Endometrial microvascular endothelial cells (primary cell): ENCODE measurements around the gene CFAP299. TPM values are rescaled to one million over a fixed set of nuclear protein-coding genes. Genes with fewer than 3 reads are reported as not detected.
"Not testable (repeated sequence)": the region's sequence is repeated elsewhere in the genome, so short reads cannot be mapped to it uniquely, and the experiment has no call there.

Source experiments
- in situ Hi-C: cut with HindIII; loops from 2 replicates; pipeline ENCODE4 v1.10.0; 2017; ENCODE audit warnings: low sequenced_read_pairs, low pct_unique_long_range_greater_than_20kb; ENCODE audit errors: inconsistent ontology term
- total RNA-seq: library from RNA; depleted of rRNA; stranded (reverse); fragments of >200 nt; gene quantifications from one replicate; pipeline ENCODE4 v1.2.3, GENCODE V29; 2015; ENCODE audit errors: inconsistent ontology term

Gene CFAP299
- total RNA-seq, 1 donor from 2014 or later = not detected

DNA sequence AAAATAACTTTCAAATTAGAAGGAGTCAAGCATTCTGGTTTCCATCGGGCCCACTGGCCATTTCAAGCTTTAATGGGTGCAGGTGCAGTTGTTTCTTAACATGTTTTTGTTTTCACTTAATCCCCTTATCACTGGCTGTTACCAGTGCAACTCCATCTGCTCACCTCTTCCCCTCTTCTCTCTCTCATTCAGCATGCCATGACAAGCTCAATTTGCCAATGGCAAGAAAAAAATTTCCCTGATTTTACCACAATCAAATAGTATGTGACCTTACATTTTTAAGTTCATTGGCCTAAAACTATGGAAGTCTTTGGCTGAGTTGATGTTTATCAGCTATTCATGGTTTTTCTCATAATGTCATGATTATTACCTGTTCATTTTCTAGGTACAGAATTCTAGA lies 395.9 kb downstream of the CFAP299 start:
- in situ Hi-C loops = no loop called here

DNA sequence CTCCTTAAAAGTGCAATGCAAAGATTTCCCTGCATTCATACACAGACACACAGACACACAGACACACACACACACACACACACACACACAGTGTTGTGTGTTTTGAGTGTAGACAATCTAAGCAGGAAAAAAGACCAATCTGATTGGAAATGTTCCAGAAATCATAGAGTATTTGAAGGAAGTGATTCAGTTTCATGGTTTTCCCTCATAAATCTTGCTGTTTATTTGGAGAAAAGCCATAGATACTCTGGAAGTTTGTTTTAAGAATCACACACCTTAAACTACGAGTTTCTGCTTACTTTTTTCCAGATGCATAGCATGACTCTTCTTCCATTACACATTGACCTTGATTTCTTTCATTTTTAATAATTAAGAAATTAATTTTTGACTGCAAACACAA lies 396.5 kb downstream of the CFAP299 start:
- in situ Hi-C loops = no loop called here

DNA sequence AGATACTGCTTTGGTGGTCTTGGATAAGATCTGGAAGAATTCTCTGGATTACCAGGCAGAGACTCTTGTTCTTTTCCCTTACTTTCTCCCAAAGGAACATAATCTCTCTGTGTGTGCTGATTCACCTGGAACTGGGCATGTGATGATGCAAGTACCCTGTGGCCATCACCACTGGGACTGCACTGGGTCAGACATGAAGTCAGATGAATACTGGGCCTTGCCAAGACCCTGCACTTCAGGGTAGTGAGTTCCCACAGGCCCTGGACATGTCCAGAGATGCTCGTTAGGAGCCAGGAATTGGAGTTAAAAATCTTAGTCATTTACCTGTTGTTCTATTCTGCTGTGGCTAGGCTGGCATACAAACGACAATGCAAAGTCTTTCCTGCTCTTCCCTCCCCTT lies 404.8 kb downstream of the CFAP299 start:
- in situ Hi-C loops = no loop called here

DNA sequence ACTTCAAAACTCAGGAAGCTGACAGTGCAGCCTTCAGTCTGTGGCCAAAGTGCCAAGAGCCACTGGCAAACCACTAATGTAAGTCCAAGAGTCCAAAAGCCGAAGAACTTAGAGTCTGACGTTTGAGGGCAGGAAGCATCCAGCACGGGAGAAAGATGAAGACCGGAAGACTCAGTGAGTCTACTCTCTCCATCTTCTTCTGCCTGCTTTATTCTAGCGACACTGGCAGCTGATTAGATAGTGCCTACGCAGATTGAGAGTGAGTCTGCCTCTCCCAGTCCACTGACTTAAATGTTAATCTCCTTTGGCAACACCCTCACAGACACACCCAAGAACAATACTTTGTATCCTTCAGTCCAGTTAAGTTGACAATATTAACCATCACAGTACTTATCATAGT lies 414.0 kb downstream of the CFAP299 start:
- in situ Hi-C loops = not testable (repeated sequence)

DNA sequence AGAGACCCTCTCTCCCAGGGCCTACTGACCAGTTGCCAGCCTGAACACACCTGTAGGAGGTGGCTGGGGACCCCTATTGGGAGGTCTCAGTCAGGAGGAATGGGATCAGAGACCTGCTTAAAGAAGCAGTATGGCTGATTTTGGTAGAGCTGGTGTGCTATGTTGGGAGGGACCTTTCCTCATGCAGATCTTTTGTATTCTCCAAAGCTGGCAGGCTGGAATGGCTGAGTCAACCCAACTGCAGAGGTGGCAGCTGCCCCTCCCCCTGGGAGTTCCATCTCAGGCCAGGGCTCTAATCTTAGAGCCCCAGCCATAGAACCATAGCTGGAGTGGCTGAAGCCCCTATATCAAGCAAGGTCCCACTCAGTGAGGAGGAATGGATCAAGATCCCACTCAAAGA lies 415.7 kb downstream of the CFAP299 start:
- in situ Hi-C loops = no loop called here

GRCh38 chr4:80767944-80768343 lies 432.4 kb downstream of the CFAP299 start:
- in situ Hi-C loops = no loop called here

DNA sequence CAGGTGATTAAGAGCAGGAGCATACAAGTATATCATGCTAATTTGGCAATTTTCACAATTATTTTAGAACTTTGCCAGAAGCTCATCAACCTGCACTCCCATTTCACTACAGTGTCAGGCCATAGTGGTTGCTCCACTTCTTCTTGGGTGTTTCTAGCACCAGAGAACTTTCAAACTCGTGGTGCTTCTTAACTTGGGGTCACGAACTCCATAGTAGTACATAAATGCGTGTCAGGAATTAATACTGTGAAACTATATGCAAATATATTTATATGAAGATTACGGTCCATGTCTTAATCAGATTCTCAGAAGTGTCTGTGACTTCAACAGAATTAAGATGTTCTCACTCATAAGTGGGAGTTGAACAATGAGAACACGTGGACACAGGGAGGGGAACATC lies 440.6 kb downstream of the CFAP299 start:
- in situ Hi-C loops = no loop called here

- in situ Hi-C loops = no loop called here
Observed at GRCh38 chr4:80781431-80781830, 445.9 kb downstream of the CFAP299 start.

GRCh38 chr4:80787306-80787705 lies 451.8 kb downstream of the CFAP299 start:
- in situ Hi-C loops = no loop called here

DNA sequence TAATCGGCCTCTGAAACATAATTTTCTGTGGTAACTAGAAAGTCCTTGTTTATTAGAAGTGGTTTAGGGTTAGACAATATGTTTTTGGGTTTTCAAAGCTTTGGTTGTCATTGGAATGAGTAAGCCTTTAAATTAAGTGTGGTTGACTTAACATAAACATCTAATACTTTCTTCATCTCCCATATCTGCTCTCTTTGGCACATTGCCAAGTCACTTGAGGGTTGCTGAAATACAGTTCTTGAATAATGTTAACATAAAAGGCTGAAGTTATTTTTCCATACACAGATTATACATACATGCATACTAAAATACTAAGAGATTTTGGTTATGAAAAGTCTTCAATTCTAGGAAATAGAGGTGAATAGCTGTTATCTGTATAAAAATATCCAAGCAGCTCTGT lies 453.3 kb downstream of the CFAP299 start:
- in situ Hi-C loops = no loop called here

DNA sequence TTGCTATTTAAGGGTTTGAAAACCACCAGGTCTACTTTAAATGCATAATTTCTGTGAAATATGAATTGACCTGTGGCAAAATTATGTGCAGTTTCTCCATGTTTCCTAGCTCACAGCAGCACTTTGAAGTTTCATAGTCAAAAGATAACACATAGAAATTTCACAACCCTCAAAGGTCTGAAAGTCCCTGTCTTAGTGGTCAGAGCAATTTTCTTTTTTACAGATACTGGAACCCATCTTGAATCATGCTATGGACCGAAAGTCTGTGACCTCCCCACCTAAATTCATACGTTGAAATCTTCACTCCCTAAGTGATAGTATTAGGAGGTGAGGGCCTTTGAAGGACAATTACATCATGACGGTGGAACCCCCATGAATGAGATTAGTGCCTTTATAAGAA lies 454.6 kb downstream of the CFAP299 start:
- in situ Hi-C loops = no loop called here

- in situ Hi-C loops = not testable (repeated sequence)
Observed at GRCh38 chr4:80793660-80794059, 458.1 kb downstream of the CFAP299 start.

DNA sequence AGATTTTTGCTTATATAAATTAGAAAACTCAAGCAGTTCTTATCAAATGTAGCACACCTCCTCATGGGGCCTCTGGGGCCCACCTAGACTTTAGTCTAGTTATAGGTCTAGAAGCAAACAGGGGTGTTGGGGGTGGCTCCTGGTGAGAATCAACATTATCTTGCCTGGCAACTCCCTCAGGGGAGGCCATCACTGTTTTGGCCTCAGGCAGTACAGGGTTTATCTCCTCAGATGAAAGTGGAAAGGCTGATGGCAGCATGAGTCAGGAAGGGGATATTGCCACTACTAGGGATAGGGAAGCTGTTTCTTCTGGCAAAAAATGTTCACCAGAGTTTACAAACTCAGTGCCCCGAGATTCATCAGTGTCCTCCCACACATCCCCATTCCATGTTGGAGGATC lies 462.6 kb downstream of the CFAP299 start:
- in situ Hi-C loops = no loop called here

- in situ Hi-C loops = not testable (repeated sequence)
Observed at GRCh38 chr4:80800719-80801118, 465.2 kb downstream of the CFAP299 start.

- in situ Hi-C loops = no loop called here
Observed at GRCh38 chr4:80803337-80803736, 467.8 kb downstream of the CFAP299 start.

DNA sequence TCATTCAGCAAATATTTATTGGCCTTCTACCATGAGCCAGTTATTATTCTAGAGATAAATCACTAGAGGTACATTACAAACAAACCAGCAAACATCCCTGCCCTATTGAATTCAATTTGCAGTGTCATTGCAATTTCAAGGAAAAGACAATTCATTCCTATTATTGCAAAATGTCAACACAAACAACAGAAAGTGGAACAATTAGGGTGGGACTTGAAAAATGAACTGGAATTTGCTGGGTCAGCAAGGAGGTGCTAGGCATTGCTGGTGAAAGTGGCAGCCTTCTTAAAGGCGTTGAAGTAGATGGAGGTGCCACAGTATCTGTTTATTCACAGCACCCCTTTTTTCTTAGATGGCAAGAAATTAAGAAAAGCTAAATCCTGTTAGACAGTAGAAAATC lies 470.9 kb downstream of the CFAP299 start:
- in situ Hi-C loops = no loop called here

DNA sequence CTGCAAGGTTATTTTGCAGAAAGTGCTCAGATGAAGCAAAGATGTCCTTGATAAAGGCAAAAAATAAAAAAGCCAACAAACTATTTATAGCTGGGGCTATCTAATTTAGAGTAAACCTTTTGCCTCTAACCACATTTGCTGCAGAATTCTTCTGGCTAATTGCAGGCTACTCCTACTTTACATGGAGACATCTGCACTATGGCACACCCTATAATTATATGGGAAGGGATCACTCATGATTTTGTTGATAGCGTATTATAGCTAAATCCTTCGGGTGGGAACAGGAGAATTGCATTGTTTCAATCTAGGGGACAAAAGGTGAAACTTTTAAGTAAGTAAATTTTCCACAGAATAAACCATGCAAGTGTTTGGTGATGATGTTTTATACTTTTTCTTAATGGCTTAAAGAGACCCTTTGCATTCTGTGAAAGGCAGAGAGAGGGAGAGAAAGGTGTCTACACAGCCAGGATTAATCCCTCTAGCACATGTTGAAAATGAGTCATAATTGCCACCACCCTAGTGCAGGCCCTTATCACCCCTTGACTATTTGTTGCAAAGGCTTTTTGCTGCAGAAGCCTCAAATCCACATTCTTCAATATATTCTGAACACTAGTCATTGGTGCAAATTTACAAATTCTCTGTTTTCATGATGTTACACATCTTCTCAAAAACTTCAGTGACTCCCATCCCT lies 473.7 kb downstream of the CFAP299 start:
- in situ Hi-C loops = no loop called here

DNA sequence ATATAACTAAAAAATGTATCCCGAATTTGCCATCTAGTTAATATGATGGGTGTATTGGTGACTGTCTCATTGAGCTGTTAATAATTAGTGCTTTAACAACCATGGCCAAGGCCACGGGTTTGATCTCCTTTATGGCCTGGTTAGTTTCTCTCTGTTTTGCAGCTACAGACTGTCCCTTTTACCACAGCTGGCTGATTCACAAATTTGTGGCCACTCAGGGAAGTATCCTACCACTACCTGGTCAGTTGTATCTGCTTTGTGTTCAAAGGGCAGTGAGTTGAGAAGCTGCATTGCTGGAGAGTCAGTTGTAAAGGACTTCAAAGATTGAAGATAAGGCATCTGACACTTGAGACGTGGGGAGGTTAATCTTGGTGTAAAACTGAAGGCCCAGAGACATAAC lies 475.9 kb downstream of the CFAP299 start:
- in situ Hi-C loops = no loop called here

GRCh38 chr4:80812145-80812544 lies 476.6 kb downstream of the CFAP299 start:
- in situ Hi-C loops = no loop called here

DNA sequence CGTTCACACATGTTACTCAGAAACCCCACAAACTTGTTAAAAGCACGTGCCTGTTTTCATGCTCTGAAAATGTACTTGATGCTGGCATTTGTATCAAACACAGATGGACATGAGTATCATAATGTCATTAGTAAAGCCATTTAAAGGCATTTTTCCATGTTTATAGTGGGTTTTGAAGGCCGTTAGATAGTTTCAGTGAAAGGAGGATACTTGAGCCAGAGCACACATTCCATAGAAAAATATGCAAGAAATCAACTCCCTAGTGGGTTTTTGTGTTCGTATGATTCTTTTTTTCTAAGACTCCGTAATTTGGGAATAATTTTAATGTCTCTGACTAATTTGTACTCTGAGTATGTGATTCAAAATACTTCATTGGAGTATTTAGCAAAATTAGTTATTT lies 478.7 kb downstream of the CFAP299 start:
- in situ Hi-C loops = no loop called here
